ENCODE measurements around the gene TFPT.

Gene TFPT

DNA sequence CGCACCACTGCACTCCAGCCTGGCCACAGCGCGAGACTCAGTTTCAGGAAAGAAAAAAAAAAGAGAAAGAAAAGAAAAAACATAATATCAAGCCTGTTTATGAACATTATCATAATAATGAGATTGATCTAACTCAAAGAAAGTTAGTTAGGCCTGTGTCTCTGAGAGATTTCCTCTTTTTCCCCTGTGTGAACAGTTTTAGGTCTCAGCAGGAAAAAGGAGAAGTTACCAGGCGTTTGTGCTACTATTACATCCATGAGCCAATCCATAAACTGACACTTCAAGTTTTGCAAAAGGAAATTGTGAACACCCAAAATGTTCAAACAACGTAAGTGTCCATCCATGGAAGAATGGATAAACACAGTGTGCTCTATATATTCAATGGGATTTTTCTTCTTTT, 38.1 kb downstream of the TFPT start:
- TF ChIP-seq RAD21 (IDR thresholded peaks at IDR 0.05; ENCODE audit: low read depth) (no peak), NFIC (IDR thresholded peaks at IDR 0.05) (no peak), YY1 (IDR thresholded peaks at IDR 0.05; ENCODE audit: low read depth) (no peak), FOXM1 (IDR thresholded peaks at IDR 0.05; ENCODE audit: borderline replicate concordance, low read depth) (no peak), EGR1 (IDR thresholded peaks at IDR 0.05) (no peak), TAF1 (IDR thresholded peaks at IDR 0.05; ENCODE audit: low read depth) (no peak), TCF12 (IDR thresholded peaks at IDR 0.05; ENCODE audit: low read depth) (no peak), CEBPB (IDR thresholded peaks at IDR 0.05) (no peak), EP300 (IDR thresholded peaks at IDR 0.05; ENCODE audit: borderline replicate concordance) (no peak), TEAD4 (IDR thresholded peaks at IDR 0.05) (no peak), CREB1 (IDR thresholded peaks at IDR 0.05; ENCODE audit: low read depth) (no peak), ZBTB7A (IDR thresholded peaks at IDR 0.05; ENCODE audit: low read depth) (no peak)
- TF ChIP-seq, protein P1, sequence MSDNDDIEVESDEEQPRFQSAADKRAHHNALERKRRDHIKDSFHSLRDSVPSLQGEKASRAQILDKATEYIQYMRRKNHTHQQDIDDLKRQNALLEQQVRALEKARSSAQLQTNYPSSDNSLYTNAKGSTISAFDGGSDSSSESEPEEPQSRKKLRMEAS (IDR thresholded peaks at IDR 0.05): no peak
- TF ChIP-seq, protein P2, sequence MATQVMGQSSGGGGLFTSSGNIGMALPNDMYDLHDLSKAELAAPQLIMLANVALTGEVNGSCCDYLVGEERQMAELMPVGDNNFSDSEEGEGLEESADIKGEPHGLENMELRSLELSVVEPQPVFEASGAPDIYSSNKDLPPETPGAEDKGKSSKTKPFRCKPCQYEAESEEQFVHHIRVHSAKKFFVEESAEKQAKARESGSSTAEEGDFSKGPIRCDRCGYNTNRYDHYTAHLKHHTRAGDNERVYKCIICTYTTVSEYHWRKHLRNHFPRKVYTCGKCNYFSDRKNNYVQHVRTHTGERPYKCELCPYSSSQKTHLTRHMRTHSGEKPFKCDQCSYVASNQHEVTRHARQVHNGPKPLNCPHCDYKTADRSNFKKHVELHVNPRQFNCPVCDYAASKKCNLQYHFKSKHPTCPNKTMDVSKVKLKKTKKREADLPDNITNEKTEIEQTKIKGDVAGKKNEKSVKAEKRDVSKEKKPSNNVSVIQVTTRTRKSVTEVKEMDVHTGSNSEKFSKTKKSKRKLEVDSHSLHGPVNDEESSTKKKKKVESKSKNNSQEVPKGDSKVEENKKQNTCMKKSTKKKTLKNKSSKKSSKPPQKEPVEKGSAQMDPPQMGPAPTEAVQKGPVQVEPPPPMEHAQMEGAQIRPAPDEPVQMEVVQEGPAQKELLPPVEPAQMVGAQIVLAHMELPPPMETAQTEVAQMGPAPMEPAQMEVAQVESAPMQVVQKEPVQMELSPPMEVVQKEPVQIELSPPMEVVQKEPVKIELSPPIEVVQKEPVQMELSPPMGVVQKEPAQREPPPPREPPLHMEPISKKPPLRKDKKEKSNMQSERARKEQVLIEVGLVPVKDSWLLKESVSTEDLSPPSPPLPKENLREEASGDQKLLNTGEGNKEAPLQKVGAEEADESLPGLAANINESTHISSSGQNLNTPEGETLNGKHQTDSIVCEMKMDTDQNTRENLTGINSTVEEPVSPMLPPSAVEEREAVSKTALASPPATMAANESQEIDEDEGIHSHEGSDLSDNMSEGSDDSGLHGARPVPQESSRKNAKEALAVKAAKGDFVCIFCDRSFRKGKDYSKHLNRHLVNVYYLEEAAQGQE (IDR thresholded peaks at IDR 0.05; ENCODE audit: low read depth): no peak
- TF ChIP-seq, protein P3, sequence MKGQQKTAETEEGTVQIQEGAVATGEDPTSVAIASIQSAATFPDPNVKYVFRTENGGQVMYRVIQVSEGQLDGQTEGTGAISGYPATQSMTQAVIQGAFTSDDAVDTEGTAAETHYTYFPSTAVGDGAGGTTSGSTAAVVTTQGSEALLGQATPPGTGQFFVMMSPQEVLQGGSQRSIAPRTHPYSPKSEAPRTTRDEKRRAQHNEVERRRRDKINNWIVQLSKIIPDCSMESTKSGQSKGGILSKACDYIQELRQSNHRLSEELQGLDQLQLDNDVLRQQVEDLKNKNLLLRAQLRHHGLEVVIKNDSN (IDR thresholded peaks at IDR 0.05): no peak

DNA sequence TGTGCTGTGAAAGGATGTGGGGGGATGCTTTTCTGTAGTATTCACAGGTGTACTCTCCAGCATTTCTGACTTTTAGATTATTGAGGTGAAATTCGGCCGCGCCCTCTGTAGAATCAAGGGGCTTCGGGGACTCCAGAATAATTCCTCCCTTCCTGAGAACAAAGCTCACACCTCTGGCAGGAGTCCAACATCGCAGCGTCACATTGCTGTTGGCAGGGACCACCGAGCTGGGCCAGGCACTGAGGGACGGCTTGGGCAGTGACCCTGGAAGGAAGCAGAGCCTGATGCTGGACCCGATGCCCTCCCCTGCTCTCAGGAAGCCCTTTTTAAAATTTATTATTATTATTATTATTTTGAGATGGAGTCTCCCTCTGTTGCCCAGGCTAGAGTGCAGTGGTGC, 40.6 kb downstream of the TFPT start:
- no peak for TF ChIP-seq FOXM1 (IDR thresholded peaks at IDR 0.05; ENCODE audit: borderline replicate concordance, low read depth)
- TF ChIP-seq, protein P2 (IDR thresholded peaks at IDR 0.05; ENCODE audit: low read depth): no peak
- no peak for TF ChIP-seq CEBPB (IDR thresholded peaks at IDR 0.05)
- no peak for TF ChIP-seq CREB1 (IDR thresholded peaks at IDR 0.05; ENCODE audit: low read depth)
- no peak for TF ChIP-seq TEAD4 (IDR thresholded peaks at IDR 0.05)
- TF ChIP-seq, protein P3 (IDR thresholded peaks at IDR 0.05): no peak
- TF ChIP-seq NFIC (IDR thresholded peaks at IDR 0.05): no peak
- TF ChIP-seq, protein P1 (IDR thresholded peaks at IDR 0.05): no peak
- TF ChIP-seq EGR1 (IDR thresholded peaks at IDR 0.05): no peak
- no peak for TF ChIP-seq EP300 (IDR thresholded peaks at IDR 0.05; ENCODE audit: borderline replicate concordance)
- TF ChIP-seq RAD21 (IDR thresholded peaks at IDR 0.05; ENCODE audit: low read depth): no peak
- TF ChIP-seq TCF12 (IDR thresholded peaks at IDR 0.05; ENCODE audit: low read depth): no peak
- no peak for TF ChIP-seq ZBTB7A (IDR thresholded peaks at IDR 0.05; ENCODE audit: low read depth)
- TF ChIP-seq TAF1 (IDR thresholded peaks at IDR 0.05; ENCODE audit: low read depth): no peak
- no peak for TF ChIP-seq YY1 (IDR thresholded peaks at IDR 0.05; ENCODE audit: low read depth)

- no peak for TF ChIP-seq FOXM1 (IDR thresholded peaks at IDR 0.05; ENCODE audit: borderline replicate concordance, low read depth)
- TF ChIP-seq CEBPB (IDR thresholded peaks at IDR 0.05): no peak
- no peak for TF ChIP-seq TCF12 (IDR thresholded peaks at IDR 0.05; ENCODE audit: low read depth)
- no peak for TF ChIP-seq TEAD4 (IDR thresholded peaks at IDR 0.05)
- TF ChIP-seq, protein P1 (IDR thresholded peaks at IDR 0.05): no peak
- TF ChIP-seq EGR1 (IDR thresholded peaks at IDR 0.05): no peak
- no peak for TF ChIP-seq RAD21 (IDR thresholded peaks at IDR 0.05; ENCODE audit: low read depth)
- TF ChIP-seq CREB1 (IDR thresholded peaks at IDR 0.05; ENCODE audit: low read depth): no peak
- TF ChIP-seq NFIC (IDR thresholded peaks at IDR 0.05): no peak
- no peak for TF ChIP-seq YY1 (IDR thresholded peaks at IDR 0.05; ENCODE audit: low read depth)
- TF ChIP-seq, protein P3 (IDR thresholded peaks at IDR 0.05): no peak
Observed at GRCh38 chr19:54073829-54074228, 41.6 kb downstream of the TFPT start.

GRCh38 chr19:54069470-54069869, 46.0 kb downstream of the TFPT start:
- no peak for TF ChIP-seq EP300 (IDR thresholded peaks at IDR 0.05; ENCODE audit: borderline replicate concordance)
- TF ChIP-seq, protein P1 (IDR thresholded peaks at IDR 0.05): no peak
- TF ChIP-seq, protein P3 (IDR thresholded peaks at IDR 0.05): no peak
- TF ChIP-seq RAD21 (IDR thresholded peaks at IDR 0.05; ENCODE audit: low read depth): no peak
- TF ChIP-seq, protein P2 (IDR thresholded peaks at IDR 0.05; ENCODE audit: low read depth): no peak
- TF ChIP-seq ZBTB7A (IDR thresholded peaks at IDR 0.05; ENCODE audit: low read depth): no peak
- no peak for TF ChIP-seq CEBPB (IDR thresholded peaks at IDR 0.05)
- TF ChIP-seq CREB1 (IDR thresholded peaks at IDR 0.05; ENCODE audit: low read depth): no peak
- no peak for TF ChIP-seq TCF12 (IDR thresholded peaks at IDR 0.05; ENCODE audit: low read depth)
- no peak for TF ChIP-seq TEAD4 (IDR thresholded peaks at IDR 0.05)
- no peak for TF ChIP-seq NFIC (IDR thresholded peaks at IDR 0.05)
